ENCODE data around the gene ERVMER34-1. TPM values are rescaled to one million over a fixed set of nuclear protein-coding genes. Genes with fewer than 3 reads are reported as not detected.

Gene ERVMER34-1
- total RNA-seq, 1 experiment from 2014 or later, result 85.6 TPM

DNA sequence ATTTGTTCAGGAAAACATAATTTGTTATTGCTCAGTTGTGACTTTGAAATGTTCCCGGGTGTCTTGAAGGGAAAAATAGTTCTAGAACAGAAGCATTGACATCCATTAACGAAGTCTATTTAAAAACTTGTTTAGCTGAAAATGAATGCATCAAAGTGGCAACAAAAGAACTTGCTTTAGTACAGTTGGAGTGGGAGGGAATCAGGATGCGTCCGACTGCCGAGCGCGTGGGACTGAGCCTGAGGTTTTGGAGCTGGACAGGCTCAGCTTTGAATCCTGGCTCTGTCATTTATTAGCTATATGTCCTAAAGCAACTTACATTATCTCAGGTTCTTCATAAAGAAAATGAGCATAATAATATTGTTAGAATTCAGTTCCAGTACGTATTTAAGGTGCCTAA lies 9.0 kb upstream of the ERVMER34-1 start:
- H3K4me1 ChIP-seq, result no peaks in the 10 kb centered on the region
- no peak overlapping the region for H3K4me3 ChIP-seq (ENCODE audit: low read depth, low read length)
- Mint-ChIP-seq H3K4me3 (ENCODE audit: unreplicated experiment) (no peak overlapping the region), H3K27me3 (ENCODE audit: insufficient read depth, unreplicated experiment) (no peaks in the 10 kb centered on the region), H3K4me1 (ENCODE audit: low read depth, unreplicated experiment) (no peaks in the 10 kb centered on the region), H3K9me3 (ENCODE audit: unreplicated experiment) (no peaks in the 10 kb centered on the region), H3K27ac (ENCODE audit: unreplicated experiment) (no peak overlapping the region), H3K36me3 (ENCODE audit: insufficient read depth, unreplicated experiment) (no peaks in the 10 kb centered on the region)
- no TSS peak for BruUV-seq (replicated peaks)
- intact Hi-C loops (cut with micrococcal nuclease; ENCODE audit: unreplicated experiment), result no loop called here
- H3K9me3 ChIP-seq, result no peaks in the 10 kb centered on the region
- ChIA-PET CTCF (no interaction called here), POLR2A (no interaction called here)
- DNase-seq, result no peak
- no peaks in the 10 kb centered on the region for H3K27me3 ChIP-seq (replicated peaks; ENCODE audit: control insufficient read depth, insufficient read depth, low read length)
- TF ChIP-seq, protein P1, sequence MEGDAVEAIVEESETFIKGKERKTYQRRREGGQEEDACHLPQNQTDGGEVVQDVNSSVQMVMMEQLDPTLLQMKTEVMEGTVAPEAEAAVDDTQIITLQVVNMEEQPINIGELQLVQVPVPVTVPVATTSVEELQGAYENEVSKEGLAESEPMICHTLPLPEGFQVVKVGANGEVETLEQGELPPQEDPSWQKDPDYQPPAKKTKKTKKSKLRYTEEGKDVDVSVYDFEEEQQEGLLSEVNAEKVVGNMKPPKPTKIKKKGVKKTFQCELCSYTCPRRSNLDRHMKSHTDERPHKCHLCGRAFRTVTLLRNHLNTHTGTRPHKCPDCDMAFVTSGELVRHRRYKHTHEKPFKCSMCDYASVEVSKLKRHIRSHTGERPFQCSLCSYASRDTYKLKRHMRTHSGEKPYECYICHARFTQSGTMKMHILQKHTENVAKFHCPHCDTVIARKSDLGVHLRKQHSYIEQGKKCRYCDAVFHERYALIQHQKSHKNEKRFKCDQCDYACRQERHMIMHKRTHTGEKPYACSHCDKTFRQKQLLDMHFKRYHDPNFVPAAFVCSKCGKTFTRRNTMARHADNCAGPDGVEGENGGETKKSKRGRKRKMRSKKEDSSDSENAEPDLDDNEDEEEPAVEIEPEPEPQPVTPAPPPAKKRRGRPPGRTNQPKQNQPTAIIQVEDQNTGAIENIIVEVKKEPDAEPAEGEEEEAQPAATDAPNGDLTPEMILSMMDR (IDR thresholded peaks at IDR 0.05; ENCODE audit: insufficient read depth in 1 of 2, low read depth in 1 of 2, low read length in 1 of 2, severe bottlenecking in 1 of 2, unreplicated experiment in 1 of 2), result no peak
- H3K36me3 ChIP-seq (ENCODE audit: control insufficient read depth, insufficient read depth, low read length), result no peaks in the 10 kb centered on the region

DNA sequence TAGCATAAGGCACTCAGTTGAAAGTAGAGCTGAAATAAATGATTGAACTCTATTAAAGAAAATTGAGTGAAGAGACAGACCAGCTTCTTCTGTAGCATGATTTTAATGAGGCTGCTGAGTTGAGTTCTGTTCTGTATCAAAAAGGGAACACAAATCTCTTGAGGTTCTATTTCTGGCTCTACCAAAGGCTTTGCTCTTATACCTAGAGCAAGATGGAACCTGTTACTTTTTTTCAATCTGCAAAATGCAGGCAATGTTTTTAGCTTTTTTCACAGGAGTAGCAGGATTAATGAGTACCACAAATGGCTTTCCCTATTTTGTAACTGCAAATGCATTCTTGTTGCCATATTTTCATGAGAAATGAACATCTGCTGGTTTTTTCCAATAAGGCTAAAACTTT lies 4.2 kb upstream of the ERVMER34-1 start:
- no peaks in the 10 kb centered on the region for H3K36me3 ChIP-seq (ENCODE audit: control insufficient read depth, insufficient read depth, low read length)
- Mint-ChIP-seq H3K27me3 (ENCODE audit: insufficient read depth, unreplicated experiment) (no peaks in the 10 kb centered on the region), H3K4me3 (ENCODE audit: unreplicated experiment) (no peak overlapping the region), H3K9me3 (ENCODE audit: unreplicated experiment) (no peaks in the 10 kb centered on the region), H3K27ac (ENCODE audit: unreplicated experiment) (no peak overlapping the region), H3K36me3 (ENCODE audit: insufficient read depth, unreplicated experiment) (peaks cover 8% of the 10 kb centered on the region), H3K4me1 (ENCODE audit: low read depth, unreplicated experiment) (no peaks in the 10 kb centered on the region)
- no TSS peak for BruUV-seq (replicated peaks)
- POLR2A ChIA-PET, result interaction anchor here (0.5 kb wide), 1 partner anchor 192 kb away, joined by 11 read pairs; no protein-coding TSS in a partner anchor
- DNase-seq, result no peak
- TF ChIP-seq, protein P1 (IDR thresholded peaks at IDR 0.05; ENCODE audit: insufficient read depth in 1 of 2, low read depth in 1 of 2, low read length in 1 of 2, severe bottlenecking in 1 of 2, unreplicated experiment in 1 of 2), result no peak
- CTCF ChIA-PET, result interaction anchor here (0.6 kb wide), 1 partner anchor 33 kb away, joined by 3 read pairs; no protein-coding TSS in a partner anchor
- H3K4me3 ChIP-seq (ENCODE audit: low read depth, low read length), result no peak overlapping the region
- no peaks in the 10 kb centered on the region for H3K9me3 ChIP-seq
- H3K4me1 ChIP-seq, result no peaks in the 10 kb centered on the region
- no peaks in the 10 kb centered on the region for H3K27me3 ChIP-seq (replicated peaks; ENCODE audit: control insufficient read depth, insufficient read depth, low read length)
- intact Hi-C loops (cut with micrococcal nuclease; ENCODE audit: unreplicated experiment), result no loop called here

DNA sequence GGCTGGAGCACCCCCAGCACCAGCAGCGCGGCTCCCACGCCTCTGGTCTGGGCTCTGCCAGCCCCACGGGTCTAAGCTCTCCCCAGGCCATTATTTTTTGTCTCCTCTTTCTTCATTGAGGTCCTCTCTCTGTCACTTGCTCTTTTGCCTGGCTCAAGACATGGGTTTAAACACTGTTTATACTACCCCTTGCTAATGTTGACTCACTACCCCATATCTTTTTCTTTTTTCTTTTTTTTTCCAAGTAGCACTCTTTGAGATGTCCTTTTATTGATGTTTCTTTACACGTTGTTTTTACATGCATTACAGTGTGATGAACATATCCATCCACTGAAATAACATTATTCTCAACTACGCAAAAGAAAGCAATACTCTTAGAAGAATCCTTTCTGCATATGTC lies 1.7 kb upstream of the ERVMER34-1 start:
- Mint-ChIP-seq H3K4me1 (ENCODE audit: low read depth, unreplicated experiment) (peaks cover 9% of the 10 kb centered on the region), H3K27me3 (ENCODE audit: insufficient read depth, unreplicated experiment) (no peaks in the 10 kb centered on the region), H3K27ac (ENCODE audit: unreplicated experiment) (no peak overlapping the region), H3K4me3 (ENCODE audit: unreplicated experiment) (peak overlapping the region; percentile 2), H3K36me3 (ENCODE audit: insufficient read depth, unreplicated experiment) (peaks cover 33% of the 10 kb centered on the region), H3K9me3 (ENCODE audit: unreplicated experiment) (no peaks in the 10 kb centered on the region)
- Histone ChIP-seq H3K27me3 (replicated peaks; ENCODE audit: control insufficient read depth, insufficient read depth, low read length) (no peaks in the 10 kb centered on the region), H3K9me3 (no peaks in the 10 kb centered on the region), H3K4me3 (ENCODE audit: low read depth, low read length) (no peak overlapping the region), H3K36me3 (ENCODE audit: control insufficient read depth, insufficient read depth, low read length) (0 out of 2 replicates have a peak, but pooled peaks cover 1% of the 10 kb centered on the region), H3K4me1 (peaks cover 8% of the 10 kb centered on the region; the same call in 1 of the 2 replicates)
- intact Hi-C loops (cut with micrococcal nuclease; ENCODE audit: unreplicated experiment), result loop anchor here (5.0 kb wide), 2 partner anchors 109 to 229 kb away; partner anchors contain the start of gene RASL11B
- POLR2A ChIA-PET, result no interaction called here
- DNase-seq, result no peak
- BruUV-seq (replicated peaks), result no TSS peak
- CTCF ChIA-PET, result no interaction called here
- TF ChIP-seq, protein P1 (IDR thresholded peaks at IDR 0.05; ENCODE audit: insufficient read depth in 1 of 2, low read depth in 1 of 2, low read length in 1 of 2, severe bottlenecking in 1 of 2, unreplicated experiment in 1 of 2), result no peak
